ENCODE data around the gene KRT84.

KRT84 gene

GRCh38 chr12:52342781-52343490, 42.5 kb downstream of the KRT84 start:
- no peak overlapping the region for H3K4me3 ChIP-seq (ENCODE audit: low read length)
- no peak for TF ChIP-seq ZNF274 (IDR thresholded peaks at IDR 0.05; ENCODE audit: low read depth, low read length)

- no peak overlapping the region for H3K4me3 ChIP-seq (ENCODE audit: low read length)
Observed at GRCh38 chr12:52341066-52341580, 44.3 kb downstream of the KRT84 start.

GRCh38 chr12:52338241-52338960, 47.1 kb downstream of the KRT84 start:
- TF ChIP-seq ZNF274 (IDR thresholded peaks at IDR 0.05; ENCODE audit: low read depth, low read length): no peak
- no peak overlapping the region for H3K4me3 ChIP-seq (ENCODE audit: low read length)

More at GRCh38 chr12:52341066-52341580, 44.3 kb downstream of the KRT84 start:
- TF ChIP-seq ZNF274 (IDR thresholded peaks at IDR 0.05; ENCODE audit: low read depth, low read length): no peak

GRCh38 chr12:52337054-52337453, 48.4 kb downstream of the KRT84 start:
- H3K4me3 ChIP-seq (ENCODE audit: low read length): no peak overlapping the region
- no peak for TF ChIP-seq ZNF274 (IDR thresholded peaks at IDR 0.05; ENCODE audit: low read depth, low read length)

- no peak for TF ChIP-seq ZNF274 (IDR thresholded peaks at IDR 0.05; ENCODE audit: low read depth, low read length)
- no peak overlapping the region for H3K4me3 ChIP-seq (ENCODE audit: low read length)
Observed at GRCh38 chr12:52336641-52337040, 48.8 kb downstream of the KRT84 start.

GRCh38 chr12:52335598-52336262, 49.7 kb downstream of the KRT84 start:
- no peak overlapping the region for H3K4me3 ChIP-seq (ENCODE audit: low read length)
- no peak for TF ChIP-seq ZNF274 (IDR thresholded peaks at IDR 0.05; ENCODE audit: low read depth, low read length)

- no peak overlapping the region for H3K4me3 ChIP-seq (ENCODE audit: low read length)
- TF ChIP-seq ZNF274 (IDR thresholded peaks at IDR 0.05; ENCODE audit: low read depth, low read length): no peak
Observed at GRCh38 chr12:52334185-52334584, 51.3 kb downstream of the KRT84 start.

- H3K4me3 ChIP-seq (ENCODE audit: low read length): no peak overlapping the region
- no peak for TF ChIP-seq ZNF274 (IDR thresholded peaks at IDR 0.05; ENCODE audit: low read depth, low read length)
Observed at GRCh38 chr12:52333321-52333720, 52.1 kb downstream of the KRT84 start.

- no peak for TF ChIP-seq ZNF274 (IDR thresholded peaks at IDR 0.05; ENCODE audit: low read depth, low read length)
- no peak overlapping the region for H3K4me3 ChIP-seq (ENCODE audit: low read length)
Observed at GRCh38 chr12:52332381-52332780, 53.1 kb downstream of the KRT84 start.

- no peak overlapping the region for H3K4me3 ChIP-seq (ENCODE audit: low read length)
- TF ChIP-seq ZNF274 (IDR thresholded peaks at IDR 0.05; ENCODE audit: low read depth, low read length): no peak
Observed at GRCh38 chr12:52331833-52332232, 53.6 kb downstream of the KRT84 start.

GRCh38 chr12:52331039-52331438, 54.4 kb downstream of the KRT84 start:
- H3K4me3 ChIP-seq (ENCODE audit: low read length): no peak overlapping the region
- TF ChIP-seq ZNF274 (IDR thresholded peaks at IDR 0.05; ENCODE audit: low read depth, low read length): no peak

GRCh38 chr12:52327830-52328500, 57.5 kb downstream of the KRT84 start:
- no peak overlapping the region for H3K4me3 ChIP-seq (ENCODE audit: low read length)
- no peak for TF ChIP-seq ZNF274 (IDR thresholded peaks at IDR 0.05; ENCODE audit: low read depth, low read length)

Data from GM08714 (cell line).